H9 (cell line): ENCODE measurements around the gene ACTL9. TPM values are rescaled to one million over a fixed set of nuclear protein-coding genes. Genes with fewer than 3 reads are reported as not detected.

Experiments
- DNase-seq: peaks from one replicate; pipeline ENCODE4 v3.0.0-alpha.2; 2017
- H2AFZ ChIP-seq: one replicate; pipeline ENCODE4 v1.6.1; 2013; ENCODE audit warnings: mild to moderate bottlenecking, low read length, control low read depth, moderate library complexity
- H2AK5ac ChIP-seq: 2 replicates; pipeline ENCODE4 v1.6.1; 2013; ENCODE audit warnings: low read length, control low read depth, mixed read lengths; ENCODE audit not compliant: insufficient read length
- H2BK120ac ChIP-seq: one replicate; pipeline ENCODE4 v1.6.1; 2013; ENCODE audit warnings: low read depth, mild to moderate bottlenecking, low read length, control low read depth, inconsistent platforms; ENCODE audit not compliant: poor library complexity, severe bottlenecking
- H2BK12ac ChIP-seq: 2 replicates; pipeline ENCODE4 v1.6.1; 2013; ENCODE audit warnings: low read length, control low read depth, mixed read lengths, low read depth; ENCODE audit not compliant: insufficient read length
- H2BK15ac ChIP-seq: 2 replicates; pipeline ENCODE4 v1.6.1; 2013; ENCODE audit warnings: low read depth, low read length, control low read depth
- H2BK20ac ChIP-seq: one replicate; pipeline ENCODE4 v1.6.1; 2013; ENCODE audit warnings: low read depth, mild to moderate bottlenecking, low read length, control low read depth, inconsistent platforms; ENCODE audit not compliant: poor library complexity, severe bottlenecking
- H2BK5ac ChIP-seq: 2 replicates; pipeline ENCODE4 v1.6.1; 2013; ENCODE audit warnings: low read length, control low read depth, mixed read lengths; ENCODE audit not compliant: insufficient read length
- H3K14ac ChIP-seq: 2 replicates; pipeline ENCODE4 v1.6.1; 2013; ENCODE audit warnings: low read length, control low read depth; ENCODE audit not compliant: insufficient read depth
- H3K18ac ChIP-seq: 2 replicates; pipeline ENCODE4 v1.6.1; 2013; ENCODE audit warnings: low read depth, mild to moderate bottlenecking, mixed read lengths, low read length, control low read depth; ENCODE audit not compliant: insufficient read length
- H3K23ac ChIP-seq: 2 replicates; pipeline ENCODE4 v1.6.1; 2013; ENCODE audit warnings: low read length, control low read depth, mixed read lengths, low read depth; ENCODE audit not compliant: insufficient read length
- H3K23me2 ChIP-seq: 2 replicates; pipeline ENCODE4 v1.6.1; 2013; ENCODE audit warnings: low read depth, mild to moderate bottlenecking, mixed read lengths, low read length, control low read depth; ENCODE audit not compliant: insufficient read length, poor library complexity, severe bottlenecking
- H3K27ac ChIP-seq: 2 replicates; pipeline ENCODE4 v1.5.1; 2013; ENCODE audit warnings: low read length, control low read depth, mixed read lengths, low read depth; ENCODE audit not compliant: insufficient read length
- H3K27me3 ChIP-seq: 2 replicates; pipeline ENCODE4 v1.6.1; 2013; ENCODE audit warnings: low read length, control low read depth, inconsistent platforms; ENCODE audit not compliant: insufficient read depth
- H3K4ac ChIP-seq: 2 replicates; pipeline ENCODE4 v1.6.1; 2013; ENCODE audit warnings: low read depth, mild to moderate bottlenecking, control low read depth, inconsistent platforms, low read length, moderate library complexity
- H3K4me1 ChIP-seq: 2 replicates; pipeline ENCODE4 v1.6.1; 2013; ENCODE audit warnings: low read length, control low read depth, inconsistent platforms; ENCODE audit not compliant: insufficient read depth
- H3K4me2 ChIP-seq: 2 replicates; pipeline ENCODE4 v1.6.1; 2013; ENCODE audit warnings: low read length, control low read depth, mixed read lengths; ENCODE audit not compliant: insufficient read length, insufficient read depth
- H3K56ac ChIP-seq: 2 replicates; pipeline ENCODE4 v1.6.1; 2013; ENCODE audit warnings: low read depth, mild to moderate bottlenecking, mixed read lengths, low read length, control low read depth; ENCODE audit not compliant: insufficient read length
- H3K79me1 ChIP-seq: 2 replicates; pipeline ENCODE4 v1.6.1; 2013; ENCODE audit warnings: low read depth, mild to moderate bottlenecking, moderate library complexity, low read length, control low read depth, inconsistent platforms; ENCODE audit not compliant: insufficient read depth, poor library complexity, severe bottlenecking
- H3K79me2 ChIP-seq: 2 replicates; pipeline ENCODE4 v1.6.1; 2013; ENCODE audit warnings: low read length, control low read depth, inconsistent platforms; ENCODE audit not compliant: insufficient read depth
- H3K9ac ChIP-seq: 2 replicates; pipeline ENCODE4 v1.6.1; 2013; ENCODE audit warnings: low read length, control low read depth, mixed read lengths; ENCODE audit not compliant: insufficient read length; ENCODE audit errors: extremely low read depth
- H3K9me3 ChIP-seq: one replicate; pipeline ENCODE4 v1.6.1; 2013; ENCODE audit warnings: low read depth, low read length, inconsistent platforms; ENCODE audit not compliant: control insufficient read depth
- H3T11ph ChIP-seq: one replicate; pipeline ENCODE4 v1.6.1; 2013; ENCODE audit warnings: mild to moderate bottlenecking, low read length, control low read depth, inconsistent platforms
- H4K20me1 ChIP-seq: one replicate; pipeline ENCODE4 v1.6.1; 2013; ENCODE audit not compliant: control insufficient read depth, insufficient read length, insufficient read depth
- H4K5ac ChIP-seq: 2 replicates; pipeline ENCODE4 v1.6.1; 2013; ENCODE audit warnings: low read depth, mild to moderate bottlenecking, mixed read lengths, low read length, control low read depth; ENCODE audit not compliant: insufficient read length
- H4K8ac ChIP-seq: replicated peaks from 2 replicates; pipeline ENCODE4 v1.6.1; 2013; ENCODE audit warnings: low read length, control low read depth, mixed read lengths, low read depth; ENCODE audit not compliant: insufficient read length
- H4K91ac ChIP-seq: 2 replicates; pipeline ENCODE4 v1.6.1; 2013; ENCODE audit warnings: low read depth, mild to moderate bottlenecking, moderate library complexity, mixed read lengths, low read length, control low read depth; ENCODE audit not compliant: insufficient read length
- H3K27ac Mint-ChIP-seq, 3 experiments: 2 replicates in 2 of 3; 3 replicates in 1 of 3; pipeline ENCODE4 v1.8.0; 2020 to 2021; ENCODE audit warnings: mixed read lengths in 3 of 3, mild to moderate bottlenecking in 1 of 3, moderate library complexity in 1 of 3
- H3K27me3 Mint-ChIP-seq: 2 replicates; pipeline ENCODE4 v1.8.0; 2021; ENCODE audit warnings: low read depth, mild to moderate bottlenecking, moderate library complexity, mixed read lengths
- H3K36me3 Mint-ChIP-seq, 3 experiments: 2 replicates in 2 of 3; 3 replicates in 1 of 3; pipeline ENCODE4 v1.8.0; 2020 to 2021; ENCODE audit warnings: low read depth in 3 of 3, mixed read lengths in 3 of 3; ENCODE audit not compliant: insufficient read depth in 1 of 3
- H3K4me1 Mint-ChIP-seq, 2 experiments: 2 replicates each; pipeline ENCODE4 v1.8.0; 2020; ENCODE audit warnings: mixed read lengths in 2 of 2
- H3K4me3 Mint-ChIP-seq, 2 experiments: 2 replicates in 1 of 2; 3 replicates in 1 of 2; pipeline ENCODE4 v1.8.0; 2020 to 2021; ENCODE audit warnings: mild to moderate bottlenecking in 2 of 2, mixed read lengths in 2 of 2, moderate library complexity in 1 of 2
- H3K9me3 Mint-ChIP-seq, 2 experiments: 2 replicates in 1 of 2; 3 replicates in 1 of 2; pipeline ENCODE4 v1.8.0; 2020; ENCODE audit warnings: mild to moderate bottlenecking in 2 of 2, mixed read lengths in 2 of 2, moderate library complexity in 1 of 2
- CTCF ChIP-seq: fragments of 200-600 bp; sonication (generic); conservative IDR thresholded peaks from 3 replicates; pipeline ENCODE4 v1.8.0; 2021; ENCODE audit warnings: antibody characterized with exemption, mild to moderate bottlenecking
- WGBS: extraction: QIAGEN DNeasy Blood & Tissue Kit; methylation state at CpG from one replicate; pipeline ENCODE4 v1.1.7; 2013; ENCODE audit warnings: missing lambda C conversion rate, low lambda C conversion rate, mixed read lengths; ENCODE audit not compliant: insufficient read length; ENCODE audit errors: extremely low coverage; 5-methylcytosine and 5-hydroxymethylcytosine counted together
- total RNA-seq: library from RNA; stranded (reverse); gene quantifications from 2 replicates; pipeline ENCODE4 v1.2.1, GENCODE V29; 2021

ACTL9 gene
- total RNA-seq, 1 experiment from 2014 or later = not detected

GRCh38 chr19:8684001-8684902 lies 14.3 kb downstream of the ACTL9 start:
- no peak overlapping the region for H2AFZ ChIP-seq
- no peaks in the 10 kb centered on the region for H3K23me2 ChIP-seq
- H2BK120ac ChIP-seq = no peak overlapping the region
- no peak for DNase-seq
- Mint-ChIP-seq H3K4me1 (no peaks in the 10 kb centered on the region), H3K4me3 (no peak overlapping the region), H3K27ac (no peak overlapping the region), H3K36me3 (no peaks in the 10 kb centered on the region), H3K9me3 (peaks cover 0 to 51% of the 10 kb centered on the region in 2 experiments; a peak in 2 of 5 replicates), H3K27me3 (peaks cover 10% of the 10 kb centered on the region)
- H3K4me1 ChIP-seq = no peaks in the 10 kb centered on the region
- H3K56ac ChIP-seq = no peak overlapping the region
- H2BK20ac ChIP-seq = no peak overlapping the region
- H3K4me2 ChIP-seq = no peak overlapping the region
- H2BK15ac ChIP-seq = no peak overlapping the region
- H3K9ac ChIP-seq = no peak overlapping the region
- no peak overlapping the region for H2BK5ac ChIP-seq
- H2AK5ac ChIP-seq = no peak overlapping the region
- H4K91ac ChIP-seq = no peak overlapping the region
- H3K14ac ChIP-seq = no peak overlapping the region
- no peak overlapping the region for H3K27ac ChIP-seq
- no peaks in the 10 kb centered on the region for H3K79me1 ChIP-seq
- no peaks in the 10 kb centered on the region for H3K79me2 ChIP-seq
- no peaks in the 10 kb centered on the region for H3K27me3 ChIP-seq
- H3T11ph ChIP-seq = no peak overlapping the region
- H3K18ac ChIP-seq = no peak overlapping the region
- no peaks in the 10 kb centered on the region for H4K20me1 ChIP-seq
- TF ChIP-seq CTCF = no peak
- H3K9me3 ChIP-seq = no peaks in the 10 kb centered on the region
- no peak overlapping the region for H3K23ac ChIP-seq
- H4K5ac ChIP-seq = no peak overlapping the region
- H2BK12ac ChIP-seq = no peak overlapping the region
- H4K8ac ChIP-seq = no peak overlapping the region
- H3K4ac ChIP-seq = no peak overlapping the region
- WGBS = no CpG with 5 or more reads among the region's 21 CpGs
